ENCODE measurements around the gene NTM.

NTM gene

GRCh38 chr11:131583938-131584337 is 213.5 kb downstream of the NTM start:
- Histone ChIP-seq H3K18ac (ENCODE audit: low read length) (no peak overlapping the region), H3K36me3 (ENCODE audit: control insufficient read depth, insufficient read depth, low read length) (no peaks in the 10 kb centered on the region), H3K79me2 (ENCODE audit: control insufficient read depth, insufficient read depth, low read length) (no peaks in the 10 kb centered on the region), H3K27me3 (ENCODE audit: insufficient read depth, low read length, poor library complexity) (no peaks in the 10 kb centered on the region), H3K56ac (ENCODE audit: low read length) (no peak overlapping the region), H3K27ac (ENCODE audit: low read depth, low read length) (no peak overlapping the region), H2BK15ac (replicated peaks; ENCODE audit: low read depth) (no peak overlapping the region), H3K79me1 (ENCODE audit: low read length) (no peaks in the 10 kb centered on the region), H3K4me2 (ENCODE audit: low read length) (no peak overlapping the region), H4K8ac (ENCODE audit: low read depth, low read length) (no peak overlapping the region), H3K4me3 (ENCODE audit: low read length) (no peak overlapping the region), H2BK120ac (ENCODE audit: low read depth, low read length) (no peak overlapping the region), H2BK5ac (ENCODE audit: low read length) (no peak overlapping the region), H3K4me1 (ENCODE audit: control insufficient read depth, low read depth, low read length) (peaks cover 2% of the 10 kb centered on the region), H3K9ac (ENCODE audit: low read length) (no peak overlapping the region), H3K23ac (ENCODE audit: low read length) (no peak overlapping the region), H4K5ac (ENCODE audit: low read length) (no peak overlapping the region), H3K4ac (ENCODE audit: low read depth, low read length) (no peak overlapping the region), H2AK5ac (ENCODE audit: low read length) (no peak overlapping the region)
- no peak for DNase-seq
- WGBS (ENCODE audit: extremely low coverage, insufficient coverage, low lambda C conversion rate): no CpG with 5 or more reads among the region's 6 CpGs

GRCh38 chr11:131584785-131585592 is 214.6 kb downstream of the NTM start:
- Histone ChIP-seq H3K27me3 (ENCODE audit: insufficient read depth, low read length, poor library complexity) (no peaks in the 10 kb centered on the region), H2BK15ac (replicated peaks; ENCODE audit: low read depth) (no peak overlapping the region), H3K4me2 (ENCODE audit: low read length) (no peak overlapping the region), H3K4ac (ENCODE audit: low read depth, low read length) (no peak overlapping the region), H3K79me2 (ENCODE audit: control insufficient read depth, insufficient read depth, low read length) (no peaks in the 10 kb centered on the region), H3K4me3 (ENCODE audit: low read length) (no peak overlapping the region), H4K8ac (ENCODE audit: low read depth, low read length) (no peak overlapping the region), H3K18ac (ENCODE audit: low read length) (no peak overlapping the region), H2BK120ac (ENCODE audit: low read depth, low read length) (no peak overlapping the region), H3K36me3 (ENCODE audit: control insufficient read depth, insufficient read depth, low read length) (no peaks in the 10 kb centered on the region), H3K79me1 (ENCODE audit: low read length) (no peaks in the 10 kb centered on the region), H4K5ac (ENCODE audit: low read length) (no peak overlapping the region), H3K9ac (ENCODE audit: low read length) (no peak overlapping the region), H2BK5ac (ENCODE audit: low read length) (no peak overlapping the region), H3K27ac (ENCODE audit: low read depth, low read length) (no peak overlapping the region), H3K23ac (ENCODE audit: low read length) (no peak overlapping the region), H3K4me1 (ENCODE audit: control insufficient read depth, low read depth, low read length) (peaks cover 2% of the 10 kb centered on the region), H3K56ac (ENCODE audit: low read length) (no peak overlapping the region), H2AK5ac (ENCODE audit: low read length) (no peak overlapping the region)
- WGBS (ENCODE audit: extremely low coverage, insufficient coverage, low lambda C conversion rate): no CpG with 5 or more reads among the region's 24 CpGs
- DNase-seq: peak; percentile 73

GRCh38 chr11:131588057-131588456 is 217.6 kb downstream of the NTM start:
- DNase-seq: no peak
- Histone ChIP-seq H4K5ac (ENCODE audit: low read length) (no peak overlapping the region), H2BK5ac (ENCODE audit: low read length) (no peak overlapping the region), H2AK5ac (ENCODE audit: low read length) (no peak overlapping the region), H3K18ac (ENCODE audit: low read length) (no peak overlapping the region), H3K9ac (ENCODE audit: low read length) (no peak overlapping the region), H3K27me3 (ENCODE audit: insufficient read depth, low read length, poor library complexity) (no peaks in the 10 kb centered on the region), H3K23ac (ENCODE audit: low read length) (no peak overlapping the region), H3K79me1 (ENCODE audit: low read length) (no peaks in the 10 kb centered on the region), H3K27ac (ENCODE audit: low read depth, low read length) (no peak overlapping the region), H3K79me2 (ENCODE audit: control insufficient read depth, insufficient read depth, low read length) (no peaks in the 10 kb centered on the region), H3K36me3 (ENCODE audit: control insufficient read depth, insufficient read depth, low read length) (no peaks in the 10 kb centered on the region), H3K4me1 (ENCODE audit: control insufficient read depth, low read depth, low read length) (peaks cover 13% of the 10 kb centered on the region), H3K56ac (ENCODE audit: low read length) (no peak overlapping the region), H3K4ac (ENCODE audit: low read depth, low read length) (no peak overlapping the region), H4K8ac (ENCODE audit: low read depth, low read length) (no peak overlapping the region), H3K4me3 (ENCODE audit: low read length) (no peak overlapping the region), H2BK120ac (ENCODE audit: low read depth, low read length) (no peak overlapping the region), H2BK15ac (replicated peaks; ENCODE audit: low read depth) (no peak overlapping the region), H3K4me2 (ENCODE audit: low read length) (no peak overlapping the region)
- no CpG with 5 or more reads among the region's 3 CpGs for WGBS (ENCODE audit: extremely low coverage, insufficient coverage, low lambda C conversion rate)

GRCh38 chr11:131591051-131591461 is 220.6 kb downstream of the NTM start:
- H2BK120ac ChIP-seq (ENCODE audit: low read depth, low read length): no peak overlapping the region
- H2BK15ac ChIP-seq (replicated peaks; ENCODE audit: low read depth): no peak overlapping the region
- no peak overlapping the region for H4K5ac ChIP-seq (ENCODE audit: low read length)
- peaks cover 12% of the 10 kb centered on the region for H3K4me1 ChIP-seq (ENCODE audit: control insufficient read depth, low read depth, low read length)
- no peak overlapping the region for H3K23ac ChIP-seq (ENCODE audit: low read length)
- H3K36me3 ChIP-seq (ENCODE audit: control insufficient read depth, insufficient read depth, low read length): no peaks in the 10 kb centered on the region
- no peak overlapping the region for H4K8ac ChIP-seq (ENCODE audit: low read depth, low read length)
- no peak overlapping the region for H3K9ac ChIP-seq (ENCODE audit: low read length)
- peak; percentile 73 for DNase-seq
- H3K27me3 ChIP-seq (ENCODE audit: insufficient read depth, low read length, poor library complexity): no peaks in the 10 kb centered on the region
- H3K4me2 ChIP-seq (ENCODE audit: low read length): no peak overlapping the region
- H2BK5ac ChIP-seq (ENCODE audit: low read length): no peak overlapping the region
- WGBS (ENCODE audit: extremely low coverage, insufficient coverage, low lambda C conversion rate): no CpG with 5 or more reads among the region's 7 CpGs
- H3K4me3 ChIP-seq (ENCODE audit: low read length): no peak overlapping the region
- H3K18ac ChIP-seq (ENCODE audit: low read length): no peak overlapping the region
- H3K27ac ChIP-seq (ENCODE audit: low read depth, low read length): no peak overlapping the region
- peak overlapping the region; percentile 17 for H3K56ac ChIP-seq (ENCODE audit: low read length)
- H3K79me1 ChIP-seq (ENCODE audit: low read length): no peaks in the 10 kb centered on the region
- H3K79me2 ChIP-seq (ENCODE audit: control insufficient read depth, insufficient read depth, low read length): no peaks in the 10 kb centered on the region
- no peak overlapping the region for H2AK5ac ChIP-seq (ENCODE audit: low read length)
- no peak overlapping the region for H3K4ac ChIP-seq (ENCODE audit: low read depth, low read length)

GRCh38 chr11:131592152-131592551 is 221.7 kb downstream of the NTM start:
- no peaks in the 10 kb centered on the region for H3K79me2 ChIP-seq (ENCODE audit: control insufficient read depth, insufficient read depth, low read length)
- no peak overlapping the region for H3K4me3 ChIP-seq (ENCODE audit: low read length)
- no peak overlapping the region for H3K27ac ChIP-seq (ENCODE audit: low read depth, low read length)
- H4K5ac ChIP-seq (ENCODE audit: low read length): no peak overlapping the region
- no peak overlapping the region for H2BK15ac ChIP-seq (replicated peaks; ENCODE audit: low read depth)
- DNase-seq: no peak
- H4K8ac ChIP-seq (ENCODE audit: low read depth, low read length): no peak overlapping the region
- no peak overlapping the region for H3K18ac ChIP-seq (ENCODE audit: low read length)
- H3K27me3 ChIP-seq (ENCODE audit: insufficient read depth, low read length, poor library complexity): no peaks in the 10 kb centered on the region
- no peak overlapping the region for H3K4me2 ChIP-seq (ENCODE audit: low read length)
- no peaks in the 10 kb centered on the region for H3K79me1 ChIP-seq (ENCODE audit: low read length)
- no peak overlapping the region for H3K4ac ChIP-seq (ENCODE audit: low read depth, low read length)
- no peak overlapping the region for H3K23ac ChIP-seq (ENCODE audit: low read length)
- no peak overlapping the region for H2BK5ac ChIP-seq (ENCODE audit: low read length)
- H3K56ac ChIP-seq (ENCODE audit: low read length): no peak overlapping the region
- no peak overlapping the region for H2AK5ac ChIP-seq (ENCODE audit: low read length)
- no peaks in the 10 kb centered on the region for H3K36me3 ChIP-seq (ENCODE audit: control insufficient read depth, insufficient read depth, low read length)
- H3K9ac ChIP-seq (ENCODE audit: low read length): no peak overlapping the region
- H2BK120ac ChIP-seq (ENCODE audit: low read depth, low read length): no peak overlapping the region
- H3K4me1 ChIP-seq (ENCODE audit: control insufficient read depth, low read depth, low read length): peaks cover 12% of the 10 kb centered on the region
- no CpG with 5 or more reads among the region's 2 CpGs for WGBS (ENCODE audit: extremely low coverage, insufficient coverage, low lambda C conversion rate)

GRCh38 chr11:131592734-131593133 is 222.3 kb downstream of the NTM start:
- Histone ChIP-seq H2BK120ac (ENCODE audit: low read depth, low read length) (no peak overlapping the region), H3K4me1 (ENCODE audit: control insufficient read depth, low read depth, low read length) (peaks cover 12% of the 10 kb centered on the region), H3K27ac (ENCODE audit: low read depth, low read length) (no peak overlapping the region), H3K4me3 (ENCODE audit: low read length) (no peak overlapping the region), H3K79me2 (ENCODE audit: control insufficient read depth, insufficient read depth, low read length) (no peaks in the 10 kb centered on the region), H3K56ac (ENCODE audit: low read length) (no peak overlapping the region), H3K36me3 (ENCODE audit: control insufficient read depth, insufficient read depth, low read length) (no peaks in the 10 kb centered on the region), H4K5ac (ENCODE audit: low read length) (no peak overlapping the region), H3K79me1 (ENCODE audit: low read length) (no peaks in the 10 kb centered on the region), H2BK15ac (replicated peaks; ENCODE audit: low read depth) (no peak overlapping the region), H3K27me3 (ENCODE audit: insufficient read depth, low read length, poor library complexity) (no peaks in the 10 kb centered on the region), H3K9ac (ENCODE audit: low read length) (no peak overlapping the region), H3K4me2 (ENCODE audit: low read length) (no peak overlapping the region), H2AK5ac (ENCODE audit: low read length) (no peak overlapping the region), H4K8ac (ENCODE audit: low read depth, low read length) (no peak overlapping the region), H3K4ac (ENCODE audit: low read depth, low read length) (no peak overlapping the region), H3K18ac (ENCODE audit: low read length) (no peak overlapping the region), H2BK5ac (ENCODE audit: low read length) (no peak overlapping the region), H3K23ac (ENCODE audit: low read length) (no peak overlapping the region)
- no CpG with 5 or more reads among the region's 2 CpGs for WGBS (ENCODE audit: extremely low coverage, insufficient coverage, low lambda C conversion rate)
- no peak for DNase-seq

All from mesendoderm (in vitro differentiated cells).